GM18951 (cell line): ENCODE measurements around the gene BAAT.
"Not testable (repeated sequence)": the region's sequence is repeated elsewhere in the genome, so short reads cannot be mapped to it uniquely, and the experiment has no call there.

Source experiments
- POLR2A ChIP-seq: IDR thresholded peaks from 4 replicates; pipeline ENCODE4 v1.6.1; 2011; ENCODE audit warnings: mild to moderate bottlenecking; ENCODE audit not compliant: insufficient read length, insufficient read depth; ENCODE audit errors: extremely low read depth
- in situ Hi-C: fragments of 300-500 bp; cut with MboI; formaldehyde crosslinking; loops from one replicate; pipeline ENCODE4 v1.12.0; 2022; ENCODE audit warnings: low sequenced_read_pairs, mixed read lengths, inconsistent platforms; ENCODE audit not compliant: unreplicated experiment

Gene BAAT

DNA sequence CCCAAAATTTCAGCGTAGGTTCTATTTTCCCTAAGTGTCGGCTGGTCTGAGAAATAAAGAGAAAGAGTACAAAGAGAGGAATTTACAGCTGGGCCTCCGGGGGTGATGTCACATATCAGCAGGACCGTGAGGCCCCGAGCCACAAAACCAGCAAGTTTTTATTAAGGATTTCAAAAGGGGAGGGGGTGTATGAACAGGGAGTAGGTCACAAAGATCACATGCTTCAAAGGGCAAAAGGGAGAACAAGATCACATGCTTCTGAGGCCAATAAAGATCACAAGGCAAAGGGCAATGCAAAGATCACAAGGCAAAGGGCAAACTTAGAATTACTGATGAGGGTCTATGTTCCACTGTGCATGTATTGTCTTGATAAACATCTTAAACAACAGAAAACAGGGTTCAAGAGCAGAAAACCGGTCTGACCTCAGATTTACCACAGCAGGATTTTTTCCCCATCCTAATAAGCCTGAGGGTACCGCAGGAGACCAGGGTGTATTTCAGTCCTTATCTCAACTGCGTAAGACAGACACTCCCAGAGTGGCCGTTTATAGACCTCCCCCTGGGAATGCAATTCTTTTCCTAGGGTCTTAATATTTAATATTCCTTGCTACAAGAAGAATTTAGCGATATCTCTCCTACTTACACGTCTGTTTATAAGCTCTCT is at the start of gene BAAT:
TSS of gene BAAT (minus strand) at position 134 of the 664 bp plus-strand sequence. CDS start 13,602 bp downstream, outside the sequence.
- in situ Hi-C loops, result not testable (repeated sequence)

DNA sequence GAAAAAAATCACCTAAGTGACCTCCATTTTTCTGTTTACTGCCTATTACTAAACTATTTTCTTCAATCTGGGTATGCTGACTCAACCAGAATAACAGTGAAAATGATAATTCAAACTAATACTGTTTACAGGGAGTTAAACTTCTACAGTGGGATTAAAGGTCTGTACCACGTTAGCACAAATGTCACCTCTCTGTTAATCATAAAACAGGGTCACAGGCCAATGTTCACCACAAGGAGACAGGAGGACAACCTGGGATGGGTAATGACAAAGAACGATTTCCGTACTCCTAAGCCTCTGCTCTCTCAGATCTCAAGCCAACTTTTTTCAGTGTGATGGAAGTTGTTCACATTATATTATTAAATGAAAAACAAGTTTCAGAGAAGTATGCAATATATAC is 48.4 kb upstream of the BAAT start:
- TF ChIP-seq POLR2A, result no peak
- in situ Hi-C loops, result no loop called here

DNA sequence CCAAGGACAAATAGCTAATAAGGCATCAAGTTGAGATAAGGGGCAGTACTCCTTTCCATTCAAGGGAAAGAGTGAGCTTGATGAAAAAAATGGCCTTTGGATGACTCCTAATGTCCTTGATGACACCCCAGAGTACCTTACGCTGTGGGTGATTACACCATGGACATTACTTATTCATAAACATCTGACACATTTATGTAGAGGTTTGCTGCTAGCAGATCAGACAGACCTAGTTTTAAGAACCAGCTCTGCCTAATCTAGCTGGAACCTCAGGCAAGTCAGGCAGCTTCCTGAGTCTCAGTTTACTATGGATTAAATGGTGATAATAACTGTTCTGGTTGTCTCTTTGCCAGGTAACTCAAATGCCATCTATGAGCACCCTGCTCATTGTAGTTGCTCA is 47.9 kb upstream of the BAAT start:
- in situ Hi-C loops, result no loop called here
- no peak for TF ChIP-seq POLR2A

DNA sequence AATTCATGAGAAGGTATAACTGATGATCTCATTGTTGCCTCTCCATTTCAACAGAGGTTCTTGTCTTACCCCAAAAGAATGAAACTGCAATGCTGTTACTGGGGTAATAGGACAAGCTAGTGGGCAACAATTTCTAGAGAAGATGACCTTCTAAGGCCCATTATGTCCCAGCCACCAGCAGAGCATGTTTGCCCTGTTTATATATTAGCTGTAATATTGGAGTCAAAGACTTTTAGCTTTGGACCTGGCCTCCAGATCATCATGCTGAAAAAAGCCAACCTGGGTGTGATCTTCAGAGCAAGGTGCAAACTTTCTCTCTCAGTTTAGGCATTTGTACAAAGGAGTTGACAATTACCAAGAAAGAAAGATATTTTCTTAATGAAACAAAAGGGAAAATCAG is 47.4 kb upstream of the BAAT start:
- in situ Hi-C loops, result no loop called here
- no peak for TF ChIP-seq POLR2A

DNA sequence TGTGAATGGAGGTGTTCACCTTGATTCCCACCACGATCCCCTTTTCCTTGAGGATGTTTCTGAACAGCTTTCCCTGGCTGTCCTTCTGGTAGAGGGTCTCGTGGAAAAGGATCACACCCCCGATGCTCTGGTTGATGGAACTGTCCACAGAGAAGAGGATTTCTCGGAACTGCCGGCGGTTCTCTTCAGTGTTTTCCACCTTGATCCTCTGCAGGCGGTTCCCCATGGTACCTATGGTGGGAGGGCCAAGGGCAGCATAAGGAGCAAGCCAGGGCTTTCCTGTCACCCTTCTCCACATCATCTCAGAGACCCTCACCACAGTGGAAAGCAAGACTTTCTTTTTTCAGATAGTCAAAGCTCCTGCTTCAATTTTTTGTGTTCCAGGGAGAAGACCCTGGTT is 44.9 kb upstream of the BAAT start:
- no peak for TF ChIP-seq POLR2A
- in situ Hi-C loops, result no loop called here

DNA sequence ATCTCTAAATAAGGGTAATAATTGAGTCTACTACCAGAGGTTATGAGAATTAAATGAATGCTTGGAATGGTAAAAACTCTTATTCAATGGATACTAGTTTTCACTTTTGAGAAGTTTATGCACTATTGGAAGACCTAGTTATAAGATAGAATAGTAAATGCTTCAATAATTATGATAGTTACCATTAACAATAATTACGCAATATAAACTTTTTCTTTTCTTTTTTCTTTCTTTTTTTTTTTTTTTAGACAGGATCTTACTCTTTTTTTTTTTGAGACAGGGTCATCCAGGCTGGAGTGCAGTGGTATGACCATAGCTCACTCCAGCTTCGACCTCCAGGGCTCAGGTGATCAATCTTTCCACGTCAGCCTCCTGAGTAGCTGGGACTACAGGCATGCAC is 44.1 kb upstream of the BAAT start:
- no peak for TF ChIP-seq POLR2A
- in situ Hi-C loops, result no loop called here

DNA sequence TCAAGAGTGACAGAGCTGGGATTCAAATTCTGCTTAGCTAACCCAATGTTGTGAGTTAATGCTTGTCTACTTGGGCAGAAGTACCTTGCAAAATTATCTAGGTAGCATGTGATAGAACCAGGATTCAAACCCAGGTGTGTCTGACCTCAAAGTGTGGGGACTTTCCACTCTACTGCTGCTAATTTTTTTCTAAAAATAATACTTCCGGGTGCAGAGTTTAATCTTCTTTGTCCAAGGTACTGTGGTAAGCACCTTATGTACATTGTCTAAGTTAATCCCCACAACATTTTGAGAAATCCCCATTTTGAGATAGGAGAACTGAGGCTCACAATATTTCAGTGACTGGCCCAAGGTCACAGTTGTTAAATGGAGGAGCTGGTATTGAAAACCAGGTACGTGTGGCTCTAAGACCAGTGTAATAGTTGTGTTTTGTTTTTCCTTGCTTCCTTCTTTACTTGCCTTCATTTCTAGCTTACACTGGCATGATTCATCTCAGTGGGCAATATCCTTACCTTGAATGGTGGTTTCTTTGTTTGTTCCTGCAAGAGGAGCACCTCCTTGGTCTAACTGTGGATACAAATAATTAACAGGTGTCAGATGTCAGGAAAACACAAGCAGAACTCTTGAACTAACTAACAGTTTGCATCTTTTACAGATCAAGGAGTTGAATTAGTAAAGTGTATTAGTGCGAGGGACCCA is 43.3 kb upstream of the BAAT start:
- in situ Hi-C loops, result no loop called here
- no peak for TF ChIP-seq POLR2A

DNA sequence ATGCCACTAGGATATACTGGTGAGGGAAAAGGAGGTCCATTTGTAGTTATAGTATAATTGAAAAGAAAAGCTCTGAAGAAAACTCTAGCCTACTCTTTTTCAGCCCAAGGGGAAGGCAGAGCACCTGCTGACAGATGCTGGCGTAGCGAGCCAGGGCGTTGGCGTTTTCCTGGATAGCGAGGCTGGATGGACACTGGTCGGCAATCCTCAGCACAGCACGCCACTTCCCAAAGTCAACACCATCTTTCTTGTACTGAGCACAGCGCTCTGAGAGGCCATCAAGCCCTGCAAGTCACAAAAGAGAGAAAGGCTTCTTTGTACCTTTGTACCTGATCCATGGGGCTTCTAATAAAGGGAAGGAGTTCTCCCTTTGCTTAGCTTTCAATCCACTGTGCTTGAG is 42.6 kb upstream of the BAAT start:
- in situ Hi-C loops, result no loop called here
- TF ChIP-seq POLR2A, result no peak

DNA sequence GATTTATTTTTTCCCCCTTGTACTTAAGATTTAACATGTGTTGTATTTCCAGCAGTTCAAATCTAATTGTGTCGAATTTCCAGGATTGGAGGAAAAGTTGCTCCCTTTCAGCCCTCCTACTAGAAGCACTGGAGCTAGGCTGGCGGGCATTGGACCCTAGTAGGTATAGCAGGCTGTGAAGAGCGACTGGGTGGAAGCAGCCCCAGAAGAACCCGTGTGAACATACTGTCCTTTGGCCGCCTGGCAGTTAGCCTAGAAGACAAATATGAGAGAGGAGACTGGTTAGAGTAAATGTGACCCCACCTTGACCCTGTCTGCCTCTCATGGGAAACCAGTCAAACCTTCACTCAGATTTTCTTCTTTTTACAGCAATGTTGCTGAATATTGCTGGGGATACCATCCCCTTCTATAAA is 36.9 kb upstream of the BAAT start:
- in situ Hi-C loops, result no loop called here
- TF ChIP-seq POLR2A, result no peak

DNA sequence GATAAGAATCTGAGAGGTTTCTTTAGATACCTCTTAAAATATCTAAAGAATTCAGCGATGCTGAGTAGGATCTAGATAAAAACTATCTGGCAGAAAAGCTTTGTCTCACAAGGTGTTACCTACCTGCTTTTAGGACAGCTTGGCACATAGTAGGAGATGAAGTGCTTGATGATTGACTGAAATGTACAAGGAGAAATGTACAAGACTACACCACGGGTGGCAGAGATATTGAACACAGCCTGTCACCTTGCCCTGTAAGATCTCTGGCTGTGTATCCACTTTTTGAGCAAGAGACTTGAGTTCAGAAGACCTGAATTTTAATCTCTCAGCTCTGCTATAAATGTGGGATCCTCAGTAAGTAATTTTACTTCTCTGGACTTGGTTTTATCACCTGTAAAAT is 35.1 kb upstream of the BAAT start:
- no peak for TF ChIP-seq POLR2A
- in situ Hi-C loops, result no loop called here

DNA sequence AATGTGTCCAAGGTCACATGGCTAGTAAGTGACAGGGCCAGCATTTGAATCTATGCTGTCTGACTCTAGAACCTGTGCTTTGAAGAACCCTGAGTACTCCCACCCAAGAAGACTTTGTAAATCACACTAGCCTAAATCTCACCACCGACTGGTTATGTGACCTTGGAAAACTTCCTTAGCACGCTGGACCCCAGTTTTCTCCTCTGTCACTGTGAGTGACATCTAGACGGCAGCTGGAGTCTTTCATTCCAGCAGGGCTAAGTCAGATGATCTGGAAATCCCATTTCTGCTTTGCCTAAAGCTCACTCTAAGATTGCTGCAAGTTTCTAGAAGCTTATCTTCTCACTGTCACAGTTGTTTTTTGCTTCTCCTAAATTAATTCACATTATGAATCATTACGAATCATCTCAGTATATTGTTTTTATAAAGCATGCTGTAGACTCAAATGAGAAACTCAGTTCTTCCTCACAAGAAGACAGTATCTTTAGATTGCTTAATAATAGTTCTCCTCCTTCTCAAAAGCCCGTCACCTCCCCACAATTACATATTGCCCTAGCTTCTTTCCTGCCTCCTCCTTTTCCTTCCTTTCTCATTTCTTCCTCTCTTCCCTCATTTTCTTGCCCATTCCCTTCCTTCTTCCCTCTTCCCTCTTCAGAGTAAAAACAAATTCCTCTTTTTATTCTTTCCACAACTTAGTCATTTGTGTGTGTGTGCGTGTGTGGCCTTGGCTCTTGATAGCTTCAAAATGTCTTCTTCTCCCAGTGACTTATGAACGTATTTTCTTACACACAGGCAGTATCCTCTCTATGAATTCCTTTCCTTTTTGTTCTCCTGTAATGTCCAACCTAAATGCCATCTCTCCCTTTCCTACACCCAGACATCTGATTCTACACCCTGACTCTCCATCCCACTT is 34.0 kb upstream of the BAAT start:
- no peak for TF ChIP-seq POLR2A
- in situ Hi-C loops, result no loop called here

DNA sequence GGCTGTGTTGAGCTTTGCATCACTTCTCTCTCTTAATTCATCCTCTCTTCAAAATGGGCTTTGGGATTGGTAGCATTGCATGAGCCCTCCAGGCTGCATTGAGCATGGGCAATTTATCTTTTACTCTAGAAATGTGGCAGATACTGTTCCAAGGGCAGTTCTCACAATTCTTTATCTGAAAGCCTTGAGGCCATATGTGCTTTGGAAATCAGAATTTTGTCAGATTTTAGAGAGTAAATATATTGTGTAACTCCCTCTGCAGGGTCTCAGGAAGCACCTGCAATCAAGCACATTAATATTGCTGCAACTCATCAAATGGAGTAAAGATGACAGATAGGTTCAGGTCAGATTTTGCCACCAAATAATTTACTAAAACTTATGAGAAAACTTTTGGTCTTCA is 33.2 kb upstream of the BAAT start:
- in situ Hi-C loops, result no loop called here
- no peak for TF ChIP-seq POLR2A

DNA sequence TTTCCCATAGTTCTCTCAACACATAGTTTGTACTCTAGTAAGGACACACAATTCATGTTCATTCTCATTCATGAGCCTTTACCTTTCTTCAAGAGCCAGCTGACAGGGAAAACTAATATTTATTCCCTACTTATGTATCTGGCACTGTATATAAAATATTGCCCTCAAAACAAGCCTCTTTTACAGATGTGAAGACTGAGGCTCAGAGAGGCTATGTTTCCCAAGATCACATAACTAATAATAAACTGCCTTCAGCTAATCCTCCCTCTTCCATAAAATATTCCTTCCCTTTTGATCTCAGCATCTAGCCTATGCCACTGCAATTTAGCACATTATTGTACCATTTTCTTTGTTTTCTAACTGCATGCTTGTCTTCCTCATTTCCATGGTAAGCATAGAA is 32.6 kb upstream of the BAAT start:
- in situ Hi-C loops, result no loop called here
- no peak for TF ChIP-seq POLR2A
